Measurements from ENCODE around the gene MBD2. TPM values are rescaled to one million over a fixed set of nuclear protein-coding genes. Genes with fewer than 3 reads are reported as not detected.

The MBD2 gene
- total RNA-seq, 3 donors from 2014 or later, result 83.3 to 108 (median 106) TPM

DNA sequence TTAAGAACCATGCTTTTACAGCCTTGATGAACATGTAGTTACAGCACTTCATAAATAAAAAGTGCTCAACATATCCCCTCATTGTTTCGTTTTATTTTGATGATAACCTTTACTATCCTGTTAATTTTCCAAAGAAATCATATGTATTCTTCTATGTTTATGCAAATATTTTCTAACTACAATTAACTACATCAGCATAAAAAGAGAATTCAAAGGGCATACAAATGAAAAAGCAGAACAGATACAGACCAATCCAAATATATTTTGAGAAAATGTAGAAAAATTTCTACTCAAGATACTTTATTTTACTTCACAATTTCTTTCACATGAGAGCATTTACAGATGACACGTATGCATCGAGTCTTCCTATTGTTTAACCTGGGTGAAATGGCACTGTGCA lies 69.1 kb downstream of the MBD2 start:
- no peaks in the 10 kb centered on the region for H3K9me3 ChIP-seq
- intact Hi-C loops (cut with DNase I, micrococcal nuclease), result no loop called here
- DNase-seq, result no peak
- H3K4me3 ChIP-seq, result no peak overlapping the region
- no peaks in the 10 kb centered on the region for H3K4me1 ChIP-seq (ENCODE audit: low read depth)
- TF ChIP-seq, protein P1, sequence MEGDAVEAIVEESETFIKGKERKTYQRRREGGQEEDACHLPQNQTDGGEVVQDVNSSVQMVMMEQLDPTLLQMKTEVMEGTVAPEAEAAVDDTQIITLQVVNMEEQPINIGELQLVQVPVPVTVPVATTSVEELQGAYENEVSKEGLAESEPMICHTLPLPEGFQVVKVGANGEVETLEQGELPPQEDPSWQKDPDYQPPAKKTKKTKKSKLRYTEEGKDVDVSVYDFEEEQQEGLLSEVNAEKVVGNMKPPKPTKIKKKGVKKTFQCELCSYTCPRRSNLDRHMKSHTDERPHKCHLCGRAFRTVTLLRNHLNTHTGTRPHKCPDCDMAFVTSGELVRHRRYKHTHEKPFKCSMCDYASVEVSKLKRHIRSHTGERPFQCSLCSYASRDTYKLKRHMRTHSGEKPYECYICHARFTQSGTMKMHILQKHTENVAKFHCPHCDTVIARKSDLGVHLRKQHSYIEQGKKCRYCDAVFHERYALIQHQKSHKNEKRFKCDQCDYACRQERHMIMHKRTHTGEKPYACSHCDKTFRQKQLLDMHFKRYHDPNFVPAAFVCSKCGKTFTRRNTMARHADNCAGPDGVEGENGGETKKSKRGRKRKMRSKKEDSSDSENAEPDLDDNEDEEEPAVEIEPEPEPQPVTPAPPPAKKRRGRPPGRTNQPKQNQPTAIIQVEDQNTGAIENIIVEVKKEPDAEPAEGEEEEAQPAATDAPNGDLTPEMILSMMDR (IDR thresholded peaks at IDR 0.05), result no peak
- peaks cover 11% of the 10 kb centered on the region for H3K36me3 ChIP-seq (ENCODE audit: low read depth)
- no peak for ATAC-seq

DNA sequence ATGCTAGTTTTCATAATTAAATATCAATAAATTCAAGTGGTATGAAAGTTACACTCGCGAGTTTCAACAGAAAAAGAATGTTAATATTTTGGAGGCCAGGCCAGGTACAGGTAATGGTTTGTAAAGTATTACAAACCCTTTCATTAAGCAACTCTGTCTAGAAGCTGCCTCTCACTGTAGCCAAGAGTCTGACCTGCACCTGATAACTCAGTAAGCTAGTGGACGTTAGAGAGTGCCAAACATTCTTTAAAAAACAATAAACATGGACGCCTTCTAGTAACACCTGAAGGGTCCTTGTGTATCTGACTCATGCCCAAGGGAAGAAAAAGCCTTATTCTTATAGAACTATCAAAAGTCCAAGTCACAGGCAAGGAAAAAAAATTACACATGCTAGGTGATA lies 70.2 kb downstream of the MBD2 start:
- intact Hi-C loops (cut with DNase I, micrococcal nuclease), result no loop called here
- Histone ChIP-seq H3K4me1 (ENCODE audit: low read depth) (no peaks in the 10 kb centered on the region), H3K36me3 (ENCODE audit: low read depth) (peaks cover 11% of the 10 kb centered on the region), H3K9me3 (no peaks in the 10 kb centered on the region), H3K4me3 (no peak overlapping the region)
- ATAC-seq, result no peak
- TF ChIP-seq, protein P1 (IDR thresholded peaks at IDR 0.05), result no peak
- no peak for DNase-seq

DNA sequence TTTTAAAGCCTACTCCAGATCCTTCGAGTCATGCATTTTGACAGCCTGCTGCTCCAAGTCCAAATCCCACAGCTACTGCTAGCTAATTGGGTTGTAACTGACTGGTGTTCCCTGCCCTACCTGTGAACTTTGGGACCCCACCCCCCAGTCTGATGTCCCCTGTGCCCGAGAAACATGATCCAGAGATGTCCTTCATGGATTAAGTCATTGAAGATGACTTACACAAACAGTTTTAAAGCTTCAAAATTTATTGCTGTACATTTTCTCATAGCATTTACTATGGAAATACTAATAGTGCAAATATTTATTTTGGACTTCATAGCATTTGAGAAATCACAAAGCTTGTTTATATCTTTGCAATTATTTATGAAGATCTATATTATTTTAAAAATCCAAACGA lies 73.1 kb downstream of the MBD2 start:
- H3K36me3 ChIP-seq (ENCODE audit: low read depth), result peaks cover 5% of the 10 kb centered on the region
- DNase-seq (no peak), ATAC-seq (no peak)
- H3K4me1 ChIP-seq (ENCODE audit: low read depth), result no peaks in the 10 kb centered on the region
- intact Hi-C loops (cut with DNase I, micrococcal nuclease), result no loop called here
- H3K4me3 ChIP-seq, result no peak overlapping the region
- H3K9me3 ChIP-seq, result no peaks in the 10 kb centered on the region
- TF ChIP-seq, protein P1 (IDR thresholded peaks at IDR 0.05), result no peak

DNA sequence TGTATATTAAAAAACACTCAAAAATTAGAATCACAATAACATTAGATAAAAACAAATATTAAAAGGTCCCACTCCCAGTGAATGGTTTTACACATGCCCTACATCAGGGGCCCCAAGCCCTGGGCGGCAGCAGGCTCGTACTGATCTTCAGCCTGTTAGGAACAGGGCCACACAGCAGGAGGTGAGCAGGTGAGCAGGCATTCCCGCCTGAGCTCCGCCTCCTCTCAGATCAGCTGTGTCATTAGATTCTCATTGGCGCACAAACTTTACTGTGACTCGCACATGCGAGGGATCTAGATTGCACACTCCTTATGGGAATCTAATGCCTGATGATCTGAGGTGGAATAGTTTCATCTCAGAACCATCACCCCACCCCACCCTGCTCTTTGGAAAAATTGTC lies 74.2 kb downstream of the MBD2 start:
- no peak overlapping the region for H3K4me3 ChIP-seq
- intact Hi-C loops (cut with DNase I, micrococcal nuclease), result no loop called here
- no peak for DNase-seq
- TF ChIP-seq, protein P1 (IDR thresholded peaks at IDR 0.05), result no peak
- H3K4me1 ChIP-seq (ENCODE audit: low read depth), result no peaks in the 10 kb centered on the region
- H3K36me3 ChIP-seq (ENCODE audit: low read depth), result peaks cover 5% of the 10 kb centered on the region
- no peaks in the 10 kb centered on the region for H3K9me3 ChIP-seq
- ATAC-seq, result no peak

- DNase-seq, result no peak
- peak; percentile 54 for ATAC-seq
Measured at GRCh38 chr18:54149078-54149697, 75.3 kb downstream of the MBD2 start.

More at GRCh38 chr18:54149078-54149697, 75.3 kb downstream of the MBD2 start:
- no peak overlapping the region for H3K4me3 ChIP-seq
- intact Hi-C loops (cut with DNase I, micrococcal nuclease), result no loop called here
- H3K9me3 ChIP-seq, result no peaks in the 10 kb centered on the region
- H3K36me3 ChIP-seq (ENCODE audit: low read depth), result no peaks in the 10 kb centered on the region
- TF ChIP-seq, protein P1 (IDR thresholded peaks at IDR 0.05), result no peak
- H3K4me1 ChIP-seq (ENCODE audit: low read depth), result no peaks in the 10 kb centered on the region
